ENCODE results near the gene DHRS3. TPM values are rescaled to one million over a fixed set of nuclear protein-coding genes. Genes with fewer than 3 reads are reported as not detected.

The DHRS3 gene
- total and polyA plus RNA-seq, 10 donors: 8.9 to 41.0 (median 28.7) TPM

DNA sequence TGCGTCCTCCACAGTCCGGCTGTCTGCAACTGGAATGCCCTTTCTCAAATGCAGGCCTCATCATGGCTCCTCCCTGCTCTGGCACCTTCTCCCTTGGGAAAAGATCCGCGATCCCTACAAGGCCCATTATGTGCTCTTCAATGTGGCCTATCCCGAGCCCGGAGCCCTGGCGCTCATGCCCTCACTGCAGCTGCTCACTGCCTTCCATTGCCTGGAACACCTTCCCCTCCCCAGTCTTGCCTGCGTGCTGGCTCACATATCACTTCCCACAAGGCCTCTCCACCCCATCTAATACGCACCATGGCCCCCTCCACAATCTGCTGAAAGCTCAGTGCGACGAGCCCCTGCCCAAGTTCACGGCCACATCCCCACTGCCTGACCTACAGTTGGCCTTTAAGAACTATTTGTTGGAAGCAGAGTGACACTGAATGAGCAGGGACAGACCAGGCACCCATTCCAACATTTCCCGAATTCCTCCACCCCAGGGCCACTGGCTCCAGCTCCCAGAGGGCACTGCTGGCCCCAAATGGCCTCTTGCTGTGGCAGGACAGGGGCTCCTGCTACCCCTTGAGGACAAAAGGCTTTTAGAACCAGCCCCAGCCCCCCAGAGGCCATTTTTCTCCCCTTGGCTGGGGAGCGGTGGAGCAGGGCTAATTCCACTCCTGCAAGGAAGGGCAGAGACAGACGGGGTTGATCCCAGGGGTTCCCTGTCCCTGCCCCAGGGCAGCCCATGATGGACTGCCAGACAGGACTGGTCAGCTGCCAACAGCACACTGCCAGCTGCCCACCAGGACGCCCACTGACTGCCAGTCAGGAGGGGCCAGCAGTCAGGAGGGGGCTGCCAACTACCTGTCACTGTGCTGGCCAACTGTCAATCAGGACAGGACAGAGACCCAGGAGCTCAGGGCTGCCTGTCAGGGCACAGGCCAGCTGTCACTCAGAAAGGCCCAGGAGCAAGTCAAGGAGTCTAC, 64.8 kb downstream of the DHRS3 start:
- peak in 1 of 3 donors; percentile 14 for TF ChIP-seq POLR2AphosphoS5 (IDR thresholded peaks at IDR 0.05)
- TF ChIP-seq, protein P1, sequence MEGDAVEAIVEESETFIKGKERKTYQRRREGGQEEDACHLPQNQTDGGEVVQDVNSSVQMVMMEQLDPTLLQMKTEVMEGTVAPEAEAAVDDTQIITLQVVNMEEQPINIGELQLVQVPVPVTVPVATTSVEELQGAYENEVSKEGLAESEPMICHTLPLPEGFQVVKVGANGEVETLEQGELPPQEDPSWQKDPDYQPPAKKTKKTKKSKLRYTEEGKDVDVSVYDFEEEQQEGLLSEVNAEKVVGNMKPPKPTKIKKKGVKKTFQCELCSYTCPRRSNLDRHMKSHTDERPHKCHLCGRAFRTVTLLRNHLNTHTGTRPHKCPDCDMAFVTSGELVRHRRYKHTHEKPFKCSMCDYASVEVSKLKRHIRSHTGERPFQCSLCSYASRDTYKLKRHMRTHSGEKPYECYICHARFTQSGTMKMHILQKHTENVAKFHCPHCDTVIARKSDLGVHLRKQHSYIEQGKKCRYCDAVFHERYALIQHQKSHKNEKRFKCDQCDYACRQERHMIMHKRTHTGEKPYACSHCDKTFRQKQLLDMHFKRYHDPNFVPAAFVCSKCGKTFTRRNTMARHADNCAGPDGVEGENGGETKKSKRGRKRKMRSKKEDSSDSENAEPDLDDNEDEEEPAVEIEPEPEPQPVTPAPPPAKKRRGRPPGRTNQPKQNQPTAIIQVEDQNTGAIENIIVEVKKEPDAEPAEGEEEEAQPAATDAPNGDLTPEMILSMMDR (IDR thresholded peaks at IDR 0.05 in 8 of 11, conservative IDR thresholded peaks at IDR 0.05 in 3 of 11): no peak
- TF ChIP-seq POLR2A (IDR thresholded peaks at IDR 0.05): no peak
- Histone ChIP-seq H3K4me3 (no peak overlapping the region), H3K27ac (peak overlapping the region in 5 of 8 donors; percentile 4 to 43 (median 29)), H3K9me3 (no peaks in the 10 kb centered on the region), H3K27me3 (replicated peaks in 1 of 7) (no peaks in the 10 kb centered on the region), H3K4me1 (peaks cover 0 to 31% (median 2%) of the 10 kb centered on the region in 6 donors), H3K36me3 (no peaks in the 10 kb centered on the region)
- no peak for DNase-seq
- WGBS, 5 donors: 85 to 87% (median 86%) methylated on average over 14 to 16 of the region's 16 CpGs
- intact Hi-C loops (cut with DNase I; ENCODE audit: low total_unique reads): no loop called here

DNA sequence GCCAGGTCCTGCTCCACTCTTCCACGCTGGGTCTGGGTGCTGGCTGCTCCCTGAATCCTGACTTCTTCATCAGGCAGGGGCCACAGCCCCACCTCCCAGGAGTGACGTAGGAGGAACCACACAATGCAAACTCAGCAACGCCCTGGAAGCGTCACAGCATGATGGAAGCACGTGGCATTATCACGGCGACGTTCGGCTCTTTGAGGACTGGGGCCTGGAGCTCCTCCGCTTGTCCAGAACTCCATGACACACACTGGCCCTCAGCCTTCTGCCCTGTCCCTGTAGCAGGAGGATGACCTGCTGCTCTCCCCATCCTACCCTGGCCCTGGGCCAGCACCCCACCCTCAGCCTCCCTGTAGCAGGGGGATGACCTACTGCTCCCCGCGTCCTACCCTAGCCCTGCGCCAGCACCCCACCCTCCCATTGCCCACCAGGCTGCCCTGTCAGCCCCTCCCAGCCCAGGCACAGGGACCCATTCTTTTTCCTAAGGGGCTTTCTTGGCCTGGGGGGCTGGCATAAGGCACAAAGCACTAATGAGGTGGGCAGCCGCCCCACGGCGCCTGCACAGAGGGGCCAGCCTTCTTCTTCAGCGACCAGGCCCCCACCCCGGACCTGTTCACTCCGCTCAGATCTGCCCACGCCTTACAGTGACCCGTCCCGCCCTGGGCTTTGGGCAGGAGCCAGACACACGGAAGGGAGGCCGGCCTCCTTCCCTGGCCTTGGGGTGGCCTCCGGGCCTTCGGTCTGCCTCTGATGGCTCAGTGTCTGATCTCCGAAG, 65.7 kb downstream of the DHRS3 start:
- peak overlapping the region in 3 of 8 donors; percentile 18 to 43 (median 19) for H3K27ac ChIP-seq
- peaks cover 0 to 30% (median 2%) of the 10 kb centered on the region in 6 donors for H3K4me1 ChIP-seq
- H3K36me3 ChIP-seq: no peaks in the 10 kb centered on the region
- no peaks in the 10 kb centered on the region for H3K9me3 ChIP-seq
- intact Hi-C loops (cut with DNase I; ENCODE audit: low total_unique reads): no loop called here
- H3K4me3 ChIP-seq: no peak overlapping the region
- WGBS, 5 donors: 68 to 95% (median 91%) methylated on average over 26 to 27 of the region's 27 CpGs
- no peak for DNase-seq
- TF ChIP-seq, protein P1 (IDR thresholded peaks at IDR 0.05 in 8 of 11, conservative IDR thresholded peaks at IDR 0.05 in 3 of 11): no peak
- no peak for TF ChIP-seq POLR2AphosphoS5 (IDR thresholded peaks at IDR 0.05)
- no peak for TF ChIP-seq POLR2A (IDR thresholded peaks at IDR 0.05)
- no peaks in the 10 kb centered on the region for H3K27me3 ChIP-seq (replicated peaks in 1 of 7)

DNA sequence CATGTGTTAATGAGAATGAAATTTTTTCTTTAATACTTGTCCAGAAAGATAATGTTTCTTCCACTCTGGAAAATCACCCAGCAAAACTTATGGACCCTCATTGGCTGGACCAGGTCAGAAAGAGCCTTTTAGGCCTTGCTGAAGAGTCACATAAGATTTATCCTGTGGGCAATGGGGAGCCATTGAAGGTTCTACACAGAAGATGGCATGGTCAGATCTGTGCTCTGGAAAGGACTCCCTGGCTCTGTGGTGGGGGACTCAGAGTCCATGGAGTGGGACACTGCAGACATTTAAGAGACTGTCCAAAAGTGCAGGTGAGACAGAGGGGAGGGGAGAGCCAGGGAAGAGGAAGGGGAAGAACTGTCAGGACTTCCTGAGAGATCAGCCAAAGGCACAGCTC, 66.4 kb downstream of the DHRS3 start:
- TF ChIP-seq, protein P1 (IDR thresholded peaks at IDR 0.05 in 8 of 11, conservative IDR thresholded peaks at IDR 0.05 in 3 of 11): no peak
- TF ChIP-seq POLR2A (IDR thresholded peaks at IDR 0.05) (no peak), POLR2AphosphoS5 (IDR thresholded peaks at IDR 0.05) (no peak)
- peak overlapping the region in 1 of 8 donors; percentile 18 for H3K27ac ChIP-seq
- no peak for DNase-seq
- intact Hi-C loops (cut with DNase I; ENCODE audit: low total_unique reads): no loop called here
- H3K9me3 ChIP-seq: no peaks in the 10 kb centered on the region
- H3K36me3 ChIP-seq: no peaks in the 10 kb centered on the region
- no peaks in the 10 kb centered on the region for H3K27me3 ChIP-seq (replicated peaks in 1 of 7)
- H3K4me1 ChIP-seq: peaks cover 0 to 23% (median 2%) of the 10 kb centered on the region in 6 donors
- no peak overlapping the region for H3K4me3 ChIP-seq

All from spleen (tissue), 11 donors.